ENCODE measurements around the gene ZNRD2.

DNA sequence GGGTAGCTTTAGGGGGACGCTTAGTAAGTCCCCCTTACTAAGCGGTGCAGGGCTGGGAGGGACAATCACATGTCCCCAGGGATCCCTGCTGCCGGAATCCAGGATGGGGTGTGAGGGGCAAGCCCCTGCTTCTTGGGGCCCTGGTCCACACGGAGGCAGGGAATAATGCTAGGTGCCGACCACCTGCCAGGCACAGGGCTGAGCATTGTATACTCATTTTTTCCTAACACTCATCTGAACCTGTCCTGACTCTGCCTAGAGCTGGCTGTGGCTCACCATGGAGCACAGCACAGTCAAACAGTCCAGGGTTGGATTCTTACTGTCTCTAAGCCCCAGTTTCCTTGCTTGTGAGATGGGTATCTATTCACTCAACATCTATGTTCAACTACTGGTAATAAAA lies 10.7 kb upstream of the ZNRD2 start:
- TF ChIP-seq, protein P1, sequence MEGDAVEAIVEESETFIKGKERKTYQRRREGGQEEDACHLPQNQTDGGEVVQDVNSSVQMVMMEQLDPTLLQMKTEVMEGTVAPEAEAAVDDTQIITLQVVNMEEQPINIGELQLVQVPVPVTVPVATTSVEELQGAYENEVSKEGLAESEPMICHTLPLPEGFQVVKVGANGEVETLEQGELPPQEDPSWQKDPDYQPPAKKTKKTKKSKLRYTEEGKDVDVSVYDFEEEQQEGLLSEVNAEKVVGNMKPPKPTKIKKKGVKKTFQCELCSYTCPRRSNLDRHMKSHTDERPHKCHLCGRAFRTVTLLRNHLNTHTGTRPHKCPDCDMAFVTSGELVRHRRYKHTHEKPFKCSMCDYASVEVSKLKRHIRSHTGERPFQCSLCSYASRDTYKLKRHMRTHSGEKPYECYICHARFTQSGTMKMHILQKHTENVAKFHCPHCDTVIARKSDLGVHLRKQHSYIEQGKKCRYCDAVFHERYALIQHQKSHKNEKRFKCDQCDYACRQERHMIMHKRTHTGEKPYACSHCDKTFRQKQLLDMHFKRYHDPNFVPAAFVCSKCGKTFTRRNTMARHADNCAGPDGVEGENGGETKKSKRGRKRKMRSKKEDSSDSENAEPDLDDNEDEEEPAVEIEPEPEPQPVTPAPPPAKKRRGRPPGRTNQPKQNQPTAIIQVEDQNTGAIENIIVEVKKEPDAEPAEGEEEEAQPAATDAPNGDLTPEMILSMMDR (tag by site-specific recombination; IDR thresholded peaks at IDR 0.05), result no peak
- TF ChIP-seq, protein P2, sequence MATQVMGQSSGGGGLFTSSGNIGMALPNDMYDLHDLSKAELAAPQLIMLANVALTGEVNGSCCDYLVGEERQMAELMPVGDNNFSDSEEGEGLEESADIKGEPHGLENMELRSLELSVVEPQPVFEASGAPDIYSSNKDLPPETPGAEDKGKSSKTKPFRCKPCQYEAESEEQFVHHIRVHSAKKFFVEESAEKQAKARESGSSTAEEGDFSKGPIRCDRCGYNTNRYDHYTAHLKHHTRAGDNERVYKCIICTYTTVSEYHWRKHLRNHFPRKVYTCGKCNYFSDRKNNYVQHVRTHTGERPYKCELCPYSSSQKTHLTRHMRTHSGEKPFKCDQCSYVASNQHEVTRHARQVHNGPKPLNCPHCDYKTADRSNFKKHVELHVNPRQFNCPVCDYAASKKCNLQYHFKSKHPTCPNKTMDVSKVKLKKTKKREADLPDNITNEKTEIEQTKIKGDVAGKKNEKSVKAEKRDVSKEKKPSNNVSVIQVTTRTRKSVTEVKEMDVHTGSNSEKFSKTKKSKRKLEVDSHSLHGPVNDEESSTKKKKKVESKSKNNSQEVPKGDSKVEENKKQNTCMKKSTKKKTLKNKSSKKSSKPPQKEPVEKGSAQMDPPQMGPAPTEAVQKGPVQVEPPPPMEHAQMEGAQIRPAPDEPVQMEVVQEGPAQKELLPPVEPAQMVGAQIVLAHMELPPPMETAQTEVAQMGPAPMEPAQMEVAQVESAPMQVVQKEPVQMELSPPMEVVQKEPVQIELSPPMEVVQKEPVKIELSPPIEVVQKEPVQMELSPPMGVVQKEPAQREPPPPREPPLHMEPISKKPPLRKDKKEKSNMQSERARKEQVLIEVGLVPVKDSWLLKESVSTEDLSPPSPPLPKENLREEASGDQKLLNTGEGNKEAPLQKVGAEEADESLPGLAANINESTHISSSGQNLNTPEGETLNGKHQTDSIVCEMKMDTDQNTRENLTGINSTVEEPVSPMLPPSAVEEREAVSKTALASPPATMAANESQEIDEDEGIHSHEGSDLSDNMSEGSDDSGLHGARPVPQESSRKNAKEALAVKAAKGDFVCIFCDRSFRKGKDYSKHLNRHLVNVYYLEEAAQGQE (tag by site-specific recombination; IDR thresholded peaks at IDR 0.05), result no peak
- TF ChIP-seq ZBTB7A (tag by site-specific recombination; IDR thresholded peaks at IDR 0.05; ENCODE audit: low read depth) (no peak), ZNF133 (tag by site-specific recombination; IDR thresholded peaks at IDR 0.05) (no peak), HOXA7 (CRISPR knock-in tag; IDR thresholded peaks at IDR 0.05; ENCODE audit: borderline replicate concordance) (no peak)
